ENCODE results near the gene ZNRD2. TPM values are rescaled to one million over a fixed set of nuclear protein-coding genes. Genes with fewer than 3 reads are reported as not detected.

Gene ZNRD2
- total RNA-seq, 2 donors from 2014 or later: 39.2 to 66.9 TPM

GRCh38 chr11:65613091-65613928, 43.0 kb downstream of the ZNRD2 start:
- intact Hi-C loops (cut with DNase I): no loop called here

GRCh38 chr11:65615229-65615949, 45.1 kb downstream of the ZNRD2 start, which contains the start of gene PCNX3:
Gene PCNX3, plus strand, starts transcription at chr11:65615776. Its CDS starts 536 bp downstream, at chr11:65616312.
- peaks cover 7 to 21% of the 10 kb centered on the region in 2 donors for H3K36me3 ChIP-seq (replicated peaks in 1 of 2; ENCODE audit: insufficient read depth in 1 of 2, low read depth in 2 of 2)
- DNase-seq (peak; percentile 100), ATAC-seq (peak; percentile 85)
- H3K27me3 ChIP-seq: no peaks in the 10 kb centered on the region
- intact Hi-C loops (cut with DNase I): no loop called here
- no peaks in the 10 kb centered on the region for H3K9me3 ChIP-seq
- WGBS, 2 donors: 0% methylated on average over 48 to 55 of the region's 55 CpGs
- H3K4me3 ChIP-seq: peak within 1 kb of the TSS; percentile 86 to 87
- peaks cover 48% of the 10 kb centered on the region for H3K4me1 ChIP-seq
- TF ChIP-seq CTCF (IDR thresholded peaks at IDR 0.05): peak in 1 of 7 experiments; percentile 28
- peak in 2 of 3 donors; percentile 65 to 76 for TF ChIP-seq POLR2A (IDR thresholded peaks at IDR 0.05)
- peak within 1 kb of the TSS; percentile 82 to 97 (median 92) for H3K27ac ChIP-seq

More at GRCh38 chr11:65613091-65613928, 43.0 kb downstream of the ZNRD2 start:
- WGBS, 2 donors: 12% methylated on average over 43 of the region's 43 CpGs; no CpG with 5 or more reads in 1 of the 2 donors
- DNase-seq (peak; percentile 46 to 65 (median 54)), ATAC-seq (no peak)
- no peak for TF ChIP-seq POLR2A (IDR thresholded peaks at IDR 0.05)
- TF ChIP-seq CTCF (IDR thresholded peaks at IDR 0.05): no peak
- no peaks in the 10 kb centered on the region for H3K9me3 ChIP-seq
- no peaks in the 10 kb centered on the region for H3K27me3 ChIP-seq
- peaks cover 57% of the 10 kb centered on the region for H3K4me1 ChIP-seq
- peak overlapping the region; percentile 82 to 97 (median 92) for H3K27ac ChIP-seq
- peak overlapping the region; percentile 55 to 86 for H3K4me3 ChIP-seq
- peaks cover 1 to 5% of the 10 kb centered on the region in 2 donors for H3K36me3 ChIP-seq (replicated peaks in 1 of 2; ENCODE audit: insufficient read depth in 1 of 2, low read depth in 2 of 2)

GRCh38 chr11:65615950-65616574, 45.8 kb downstream of the ZNRD2 start:
- peak in 1 of 4 donors; percentile 34 for DNase-seq
- Histone ChIP-seq H3K27ac (peak overlapping the region; percentile 65 to 97 (median 88)), H3K4me3 (peak overlapping the region; percentile 83 to 87), H3K36me3 (replicated peaks in 1 of 2; ENCODE audit: insufficient read depth in 1 of 2, low read depth in 2 of 2) (peaks cover 7 to 21% of the 10 kb centered on the region in 2 donors), H3K4me1 (peaks cover 41% of the 10 kb centered on the region), H3K27me3 (no peaks in the 10 kb centered on the region), H3K9me3 (no peaks in the 10 kb centered on the region)
- WGBS, 2 donors: 0 to 2% methylated on average over 4 to 42 of the region's 50 CpGs
- ATAC-seq: no peak
- no peak for TF ChIP-seq CTCF (IDR thresholded peaks at IDR 0.05)
- no peak for TF ChIP-seq POLR2A (IDR thresholded peaks at IDR 0.05)
- intact Hi-C loops (cut with DNase I): no loop called here

GRCh38 chr11:65616575-65617001, 46.3 kb downstream of the ZNRD2 start:
- Histone ChIP-seq H3K36me3 (replicated peaks in 1 of 2; ENCODE audit: insufficient read depth in 1 of 2, low read depth in 2 of 2) (peaks cover 7 to 21% of the 10 kb centered on the region in 2 donors), H3K27ac (peak overlapping the region in 3 of 4 donors; percentile 79 to 97 (median 96)), H3K4me1 (peaks cover 36% of the 10 kb centered on the region), H3K9me3 (no peaks in the 10 kb centered on the region), H3K27me3 (no peaks in the 10 kb centered on the region), H3K4me3 (peak overlapping the region; percentile 83 to 87)
- ATAC-seq: no peak
- 31 to 36% methylated on average over 8 to 10 of the region's 10 CpGs for WGBS, 2 donors
- no peak for TF ChIP-seq POLR2A (IDR thresholded peaks at IDR 0.05)
- TF ChIP-seq CTCF (IDR thresholded peaks at IDR 0.05): no peak
- no peak for DNase-seq
- intact Hi-C loops (cut with DNase I): no loop called here
